Spleen (tissue), 11 donors: ENCODE data around the gene ASAP2. TPM values are rescaled to one million over a fixed set of nuclear protein-coding genes. Genes with fewer than 3 reads are reported as not detected.

Experiments used
- DNase-seq: peaks from one replicate; pipeline ENCODE4 v3.0.0-alpha.2; 2020
- H3K27ac ChIP-seq, 8 donors: fragments of 200-600 bp; sonication (generic) in 7 of 8; 1 replicate in 4 of 8; 2 replicates in 4 of 8; pipeline versions ENCODE4 v1.5.0 to v1.8.0; 2016 to 2021; ENCODE audit warnings: inconsistent platforms in 4 of 8, mild to moderate bottlenecking in 4 of 8, moderate library complexity in 1 of 8
- H3K27me3 ChIP-seq, 7 donors: fragments of 200-600 bp; sonication (generic) in 6 of 7; replicated peaks in 1 of 7; 1 replicate in 4 of 7; 2 replicates in 3 of 7; pipeline versions ENCODE4 v1.5.0 to v1.8.0; 2016 to 2021; ENCODE audit warnings: inconsistent platforms in 3 of 7, mild to moderate bottlenecking in 1 of 7
- H3K36me3 ChIP-seq, 6 donors: fragments of 200-600 bp; sonication (generic) in 5 of 6; 1 replicate in 4 of 6; 2 replicates in 2 of 6; pipeline versions ENCODE4 v1.5.0 to v1.8.0; 2016 to 2021; ENCODE audit warnings: inconsistent platforms in 2 of 6
- H3K4me1 ChIP-seq, 6 donors: fragments of 200-600 bp; sonication (generic) in 5 of 6; 1 replicate in 3 of 6; 2 replicates in 3 of 6; pipeline versions ENCODE4 v1.5.0 to v1.8.0; 2016 to 2021; ENCODE audit warnings: inconsistent platforms in 3 of 6
- H3K4me3 ChIP-seq, 8 donors: fragments of 200-600 bp; sonication (generic) in 7 of 8; 1 replicate in 4 of 8; 2 replicates in 4 of 8; pipeline versions ENCODE4 v1.5.0 to v1.8.0; 2016 to 2021; ENCODE audit warnings: inconsistent platforms in 4 of 8, mild to moderate bottlenecking in 4 of 8, moderate library complexity in 2 of 8
- H3K9me3 ChIP-seq, 8 donors: fragments of 200-600 bp; sonication (generic) in 7 of 8; 1 replicate in 4 of 8; 2 replicates in 4 of 8; pipeline versions ENCODE4 v1.5.0 to v1.8.0; 2016 to 2021; ENCODE audit warnings: inconsistent platforms in 4 of 8
- CTCF ChIP-seq, 11 experiments: fragments of 200-600 bp in 7 of 11; fragments of 450-650 bp in 4 of 11; sonication (generic) in 4 of 11; IDR thresholded peaks in 8 of 11; conservative IDR thresholded peaks in 3 of 11; 1 replicate in 7 of 11; 2 replicates in 4 of 11; pipeline versions ENCODE4 v1.4.0 to v1.8.0; 2016 to 2021; ENCODE audit warnings: antibody characterized with exemption in 11 of 11, inconsistent platforms in 4 of 11, mild to moderate bottlenecking in 1 of 11
- POLR2A ChIP-seq, 3 donors: fragments of 450-650 bp; IDR thresholded peaks; one replicate each; pipeline ENCODE4 v1.5.1; 2017; ENCODE audit warnings: antibody characterized with exemption in 3 of 3, mild to moderate bottlenecking in 1 of 3
- POLR2AphosphoS5 ChIP-seq, 3 donors: sonication (generic); formaldehyde crosslinking; IDR thresholded peaks; one replicate each; pipeline ENCODE4 v1.5.1; 2017; ENCODE audit warnings: antibody characterized with exemption in 3 of 3
- WGBS, 5 donors: extraction: QIAGEN DNeasy Blood & Tissue Kit in 3 of 5; methylation state at CpG; one replicate each; pipeline versions ENCODE4 v1.1.5 to v1.1.7; 2013 to 2018; 5-methylcytosine and 5-hydroxymethylcytosine counted together
- intact Hi-C: fragments of 100-400 bp; cut with DNase I; formaldehyde crosslinking; loops from one replicate; pipeline ENCODE4 v1.15.0; 2023; ENCODE audit warnings: low total_unique reads
- polyA plus RNA-seq, 3 donors: library from polyadenylated mRNA; stranded (reverse); fragments of 200-250 nt; gene quantifications; one replicate each; pipeline ENCODE4 v1.2.1, GENCODE V29; 2013
- total RNA-seq, 7 donors: library from RNA; depleted of rRNA in 3 of 7; stranded (reverse); fragments of >200 nt in 3 of 7; fragmentation: NEBNext Ultra II Directional in 4 of 7; extraction: Animal tissue kit (Norgen Biotek cat#: 25700) in 4 of 7; gene quantifications; one replicate each; pipeline versions ENCODE4 v1.1.0 to v1.2.1, GENCODE V29; 2016 to 2021
- donor health status: healthy with polysubstance abuse.
- donor health status: DM: no; HTN: no; CAD: no; lungs with moderate emphysema.
- donor health status: DM: no; HTN: no; CAD: no.
- donor health status: Bipolar disorder and iron deficiency.
- donor health status: healthy.
- donor health status: DM: no; HTN: no; CAD: no.
- donor health status: DM: yes; HTN: yes; CAD: no.

ASAP2 gene
- total and polyA plus RNA-seq, 10 donors = 0.93 to 3.0 (median 2.2) TPM

- no peak overlapping the region for H3K4me3 ChIP-seq
- H3K27ac ChIP-seq = no peak overlapping the region
- DNase-seq = no peak
- TF ChIP-seq POLR2AphosphoS5 (IDR thresholded peaks at IDR 0.05) (no peak), POLR2A (IDR thresholded peaks at IDR 0.05) (no peak), CTCF (IDR thresholded peaks at IDR 0.05 in 8 of 11, conservative IDR thresholded peaks at IDR 0.05 in 3 of 11) (no peak)
- WGBS, 5 donors = 82 to 91% (median 86%) methylated on average over 6 of the region's 6 CpGs
- intact Hi-C loops = no loop called here
- H3K4me1 ChIP-seq = peaks cover 0 to 6% (median 0%) of the 10 kb centered on the region in 6 donors
- no peaks in the 10 kb centered on the region for H3K9me3 ChIP-seq
- peaks cover 0 to 10% (median 0%) of the 10 kb centered on the region in 7 donors for H3K27me3 ChIP-seq
- H3K36me3 ChIP-seq = no peaks in the 10 kb centered on the region
Measured at GRCh38 chr2:9382604-9383235, 176.1 kb downstream of the ASAP2 start.

- intact Hi-C loops = no loop called here
- H3K4me3 ChIP-seq = no peak overlapping the region
- H3K9me3 ChIP-seq = no peaks in the 10 kb centered on the region
- H3K27me3 ChIP-seq = no peaks in the 10 kb centered on the region
- no peak overlapping the region for H3K27ac ChIP-seq
- peak; percentile 25 for DNase-seq
- no peaks in the 10 kb centered on the region for H3K36me3 ChIP-seq
- H3K4me1 ChIP-seq = peaks cover 0 to 6% (median 0%) of the 10 kb centered on the region in 6 donors
- TF ChIP-seq POLR2AphosphoS5 (IDR thresholded peaks at IDR 0.05) (no peak), POLR2A (IDR thresholded peaks at IDR 0.05) (no peak), CTCF (IDR thresholded peaks at IDR 0.05 in 8 of 11, conservative IDR thresholded peaks at IDR 0.05 in 3 of 11) (no peak)
- WGBS, 5 donors = 83 to 99% (median 87%) methylated on average over 4 of the region's 4 CpGs
Measured at GRCh38 chr2:9384521-9384920, 177.9 kb downstream of the ASAP2 start.

DNA sequence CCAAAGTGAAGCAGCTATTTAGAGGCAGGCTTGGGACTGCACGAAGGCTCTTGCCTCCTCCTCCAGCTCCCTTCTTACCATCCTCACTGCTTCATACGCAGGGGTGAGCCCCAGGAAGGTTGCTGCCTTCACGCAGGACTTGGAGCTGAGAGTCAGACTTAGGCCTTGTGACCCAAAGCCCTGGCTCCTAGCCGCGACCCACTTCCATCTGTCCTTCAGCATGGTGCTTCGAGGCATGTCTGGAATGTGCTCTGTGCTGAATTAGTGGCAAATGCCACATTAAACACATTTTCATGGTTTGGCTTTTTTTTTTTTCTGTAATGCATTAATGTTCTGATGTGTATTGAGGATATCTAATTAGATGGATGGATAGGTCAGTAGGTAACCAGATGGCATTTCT is 179.2 kb downstream of the ASAP2 start:
- DNase-seq = peak; percentile 65
- WGBS, 5 donors = 73 to 86% (median 78%) methylated on average over 6 of the region's 6 CpGs
- Histone ChIP-seq H3K9me3 (no peaks in the 10 kb centered on the region), H3K4me1 (peaks cover 0 to 6% (median 0%) of the 10 kb centered on the region in 6 donors), H3K36me3 (no peaks in the 10 kb centered on the region), H3K4me3 (no peak overlapping the region), H3K27ac (no peak overlapping the region), H3K27me3 (no peaks in the 10 kb centered on the region)
- intact Hi-C loops = no loop called here
- no peak for TF ChIP-seq CTCF (IDR thresholded peaks at IDR 0.05 in 8 of 11, conservative IDR thresholded peaks at IDR 0.05 in 3 of 11)
- peak in 1 of 3 donors; percentile 43 for TF ChIP-seq POLR2AphosphoS5 (IDR thresholded peaks at IDR 0.05)

GRCh38 chr2:9388199-9388681 is 181.6 kb downstream of the ASAP2 start:
- Histone ChIP-seq H3K4me3 (no peak overlapping the region), H3K9me3 (no peaks in the 10 kb centered on the region), H3K36me3 (no peaks in the 10 kb centered on the region), H3K27me3 (no peaks in the 10 kb centered on the region), H3K27ac (no peak overlapping the region), H3K4me1 (peaks cover 0 to 10% (median 0%) of the 10 kb centered on the region in 6 donors)
- TF ChIP-seq POLR2AphosphoS5 (IDR thresholded peaks at IDR 0.05) (no peak), POLR2A (IDR thresholded peaks at IDR 0.05) (no peak), CTCF (IDR thresholded peaks at IDR 0.05 in 8 of 11, conservative IDR thresholded peaks at IDR 0.05 in 3 of 11) (no peak)
- WGBS, 5 donors = 87 to 97% (median 94%) methylated on average over 10 to 11 of the region's 11 CpGs
- DNase-seq = peak; percentile 45
- intact Hi-C loops = no loop called here
